Keratinocyte (primary cell): ENCODE data around the gene ANO3. TPM values are rescaled to one million over a fixed set of nuclear protein-coding genes. Genes with fewer than 3 reads are reported as not detected.

Experiments used
- DNase-seq: peaks from one replicate; pipeline ENCODE4 v3.0.0-alpha.2; 2011; ENCODE audit warnings: low read depth, missing footprints, low spot score
- FAIRE-seq: peaks from 2 replicates; lab custom pipeline; 2011; peaks lifted over from hg19 to GRCh38; lab: Jason Lieb, UNC
- H2AFZ ChIP-seq: 2 replicates; pipeline ENCODE4 v1.6.0; 2012; ENCODE audit warnings: low read length, control low read depth, inconsistent platforms; ENCODE audit not compliant: control insufficient read depth
- H3K27ac ChIP-seq: 2 replicates; pipeline ENCODE4 v1.5.1; 2011; ENCODE audit warnings: low read length; ENCODE audit not compliant: control insufficient read depth, insufficient read depth
- H3K27me3 ChIP-seq: 3 replicates; pipeline ENCODE4 v1.6.0; 2011; ENCODE audit warnings: low read length; ENCODE audit not compliant: control insufficient read depth, insufficient read depth; ENCODE audit errors: extremely low read depth
- H3K36me3 ChIP-seq, 2 experiments: 2 replicates in 1 of 2; 3 replicates in 1 of 2; pipeline ENCODE4 v1.5.1; 2011; ENCODE audit warnings: low read length in 2 of 2, mild to moderate bottlenecking in 1 of 2; ENCODE audit not compliant: control insufficient read depth in 2 of 2, insufficient read depth in 2 of 2; ENCODE audit errors: extremely low read depth in 1 of 2
- H3K4me1 ChIP-seq: 3 replicates; pipeline ENCODE4 v1.5.1; 2011; ENCODE audit warnings: low read length; ENCODE audit not compliant: control insufficient read depth, insufficient read depth; ENCODE audit errors: extremely low read depth
- H3K4me2 ChIP-seq: 3 replicates; pipeline ENCODE4 v1.6.0; 2011; ENCODE audit warnings: low read depth, low read length; ENCODE audit not compliant: control insufficient read depth, insufficient read depth; ENCODE audit errors: extremely low read depth
- H3K4me3 ChIP-seq, 3 experiments: fragments of 200-600 bp in 1 of 3; sonication (generic) in 1 of 3; 2 replicates in 2 of 3; 3 replicates in 1 of 3; pipeline ENCODE4 v1.5.1; 2011 to 2016; ENCODE audit warnings: low read length in 3 of 3, mild to moderate bottlenecking in 3 of 3, control low read depth in 2 of 3, inconsistent platforms in 1 of 3, low read depth in 1 of 3, mixed read lengths in 1 of 3, mixed run types in 1 of 3, moderate library complexity in 1 of 3; ENCODE audit not compliant: control insufficient read depth in 2 of 3, insufficient read depth in 2 of 3; ENCODE audit errors: extremely low read depth in 1 of 3
- H3K79me2 ChIP-seq: 2 replicates; pipeline ENCODE4 v1.6.0; 2012; ENCODE audit warnings: low read length; ENCODE audit not compliant: control insufficient read depth, insufficient read depth
- H3K9ac ChIP-seq: 3 replicates; pipeline ENCODE4 v1.6.0; 2011; ENCODE audit warnings: low read length; ENCODE audit not compliant: control insufficient read depth, insufficient read depth; ENCODE audit errors: extremely low read depth
- H3K9me1 ChIP-seq: 3 replicates; pipeline ENCODE4 v1.6.0; 2011; ENCODE audit warnings: low read length; ENCODE audit not compliant: control insufficient read depth, insufficient read depth; ENCODE audit errors: extremely low read depth
- H3K9me3 ChIP-seq: 2 replicates; pipeline ENCODE4 v1.5.1; 2012; ENCODE audit warnings: low read depth, low read length; ENCODE audit not compliant: control insufficient read depth
- H4K20me1 ChIP-seq: 3 replicates; pipeline ENCODE4 v1.6.0; 2011; ENCODE audit warnings: low read length; ENCODE audit not compliant: control insufficient read depth, insufficient read depth; ENCODE audit errors: extremely low read depth
- EZH2 ChIP-seq: IDR thresholded peaks from one replicate; pipeline ENCODE4 v1.6.1; 2012; ENCODE audit warnings: inconsistent platforms, mild to moderate bottlenecking, low read length, moderate library complexity
- dilution Hi-C: fragments of 300-500 bp; cut with MboI; formaldehyde crosslinking; loops from one replicate; pipeline ENCODE4 v1.7.0; 2020; ENCODE audit warnings: low sequenced_read_pairs; ENCODE audit not compliant: extremely low pct_ligation_motif_present
- polyA plus RNA-seq, 5 experiments: library from polyadenylated mRNA; depleted of rRNA in 3 of 5; stranded (reverse) in 3 of 5; stranded (forward) in 1 of 5; unstranded in 1 of 5; fragments of >200 nt; gene quantifications; 1 replicate in 1 of 5; 2 replicates in 3 of 5; 3 replicates in 1 of 5; pipeline versions ENCODE4 v1.2.1 to v1.2.3, GENCODE V29; 2011 to 2012; ENCODE audit warnings: missing spikeins in 2 of 5, low read depth in 1 of 5, low replicate concordance in 1 of 5
- TF ChIP-seq, protein P1 (sequence below), 3 experiments: IDR thresholded peaks in 1 of 3; conservative IDR thresholded peaks in 1 of 3; optimal IDR thresholded peaks in 1 of 3; 2 replicates in 2 of 3; 3 replicates in 1 of 3; pipeline versions ENCODE3 to v1.5.1; 2011; ENCODE audit warnings: low read length in 3 of 3, mild to moderate bottlenecking in 3 of 3, moderate library complexity in 2 of 3, control low read depth in 1 of 3, inconsistent platforms in 1 of 3; ENCODE audit not compliant: insufficient read depth in 2 of 3; ENCODE audit errors: extremely low read depth in 1 of 3

ANO3 gene
- polyA plus RNA-seq, 1 donor (not counting 4 experiments of a cell fraction or from before 2014, with no cell fraction given): 0.01 TPM

- no peak overlapping the region for H2AFZ ChIP-seq
- FAIRE-seq: no peak
- no peaks in the 10 kb centered on the region for H3K79me2 ChIP-seq
- H3K9me3 ChIP-seq: no peaks in the 10 kb centered on the region
- no peaks in the 10 kb centered on the region for H3K9me1 ChIP-seq
- no peak overlapping the region for H3K27ac ChIP-seq
- no peak overlapping the region for H3K9ac ChIP-seq
- H3K4me1 ChIP-seq: peaks cover 20% of the 10 kb centered on the region
- dilution Hi-C loops: no loop called here
- H3K4me3 ChIP-seq: no peak overlapping the region
- H3K27me3 ChIP-seq: no peaks in the 10 kb centered on the region
- TF ChIP-seq EZH2: no peak
- TF ChIP-seq, protein P1, sequence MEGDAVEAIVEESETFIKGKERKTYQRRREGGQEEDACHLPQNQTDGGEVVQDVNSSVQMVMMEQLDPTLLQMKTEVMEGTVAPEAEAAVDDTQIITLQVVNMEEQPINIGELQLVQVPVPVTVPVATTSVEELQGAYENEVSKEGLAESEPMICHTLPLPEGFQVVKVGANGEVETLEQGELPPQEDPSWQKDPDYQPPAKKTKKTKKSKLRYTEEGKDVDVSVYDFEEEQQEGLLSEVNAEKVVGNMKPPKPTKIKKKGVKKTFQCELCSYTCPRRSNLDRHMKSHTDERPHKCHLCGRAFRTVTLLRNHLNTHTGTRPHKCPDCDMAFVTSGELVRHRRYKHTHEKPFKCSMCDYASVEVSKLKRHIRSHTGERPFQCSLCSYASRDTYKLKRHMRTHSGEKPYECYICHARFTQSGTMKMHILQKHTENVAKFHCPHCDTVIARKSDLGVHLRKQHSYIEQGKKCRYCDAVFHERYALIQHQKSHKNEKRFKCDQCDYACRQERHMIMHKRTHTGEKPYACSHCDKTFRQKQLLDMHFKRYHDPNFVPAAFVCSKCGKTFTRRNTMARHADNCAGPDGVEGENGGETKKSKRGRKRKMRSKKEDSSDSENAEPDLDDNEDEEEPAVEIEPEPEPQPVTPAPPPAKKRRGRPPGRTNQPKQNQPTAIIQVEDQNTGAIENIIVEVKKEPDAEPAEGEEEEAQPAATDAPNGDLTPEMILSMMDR (optimal IDR thresholded peaks at IDR 0.05 in 1 of 3, IDR thresholded peaks at IDR 0.05 in 1 of 3, conservative IDR thresholded peaks at IDR 0.05 in 1 of 3; ENCODE audit: extremely low read depth in 1 of 3, insufficient read depth in 2 of 3, low read length in 3 of 3): no peak
- DNase-seq: no peak
- no peaks in the 10 kb centered on the region for H4K20me1 ChIP-seq
- H3K36me3 ChIP-seq: no peaks in the 10 kb centered on the region
- peak overlapping the region; percentile 17 for H3K4me2 ChIP-seq
Measured at GRCh38 chr11:26569646-26570045, 237.7 kb downstream of the ANO3 start.

DNA sequence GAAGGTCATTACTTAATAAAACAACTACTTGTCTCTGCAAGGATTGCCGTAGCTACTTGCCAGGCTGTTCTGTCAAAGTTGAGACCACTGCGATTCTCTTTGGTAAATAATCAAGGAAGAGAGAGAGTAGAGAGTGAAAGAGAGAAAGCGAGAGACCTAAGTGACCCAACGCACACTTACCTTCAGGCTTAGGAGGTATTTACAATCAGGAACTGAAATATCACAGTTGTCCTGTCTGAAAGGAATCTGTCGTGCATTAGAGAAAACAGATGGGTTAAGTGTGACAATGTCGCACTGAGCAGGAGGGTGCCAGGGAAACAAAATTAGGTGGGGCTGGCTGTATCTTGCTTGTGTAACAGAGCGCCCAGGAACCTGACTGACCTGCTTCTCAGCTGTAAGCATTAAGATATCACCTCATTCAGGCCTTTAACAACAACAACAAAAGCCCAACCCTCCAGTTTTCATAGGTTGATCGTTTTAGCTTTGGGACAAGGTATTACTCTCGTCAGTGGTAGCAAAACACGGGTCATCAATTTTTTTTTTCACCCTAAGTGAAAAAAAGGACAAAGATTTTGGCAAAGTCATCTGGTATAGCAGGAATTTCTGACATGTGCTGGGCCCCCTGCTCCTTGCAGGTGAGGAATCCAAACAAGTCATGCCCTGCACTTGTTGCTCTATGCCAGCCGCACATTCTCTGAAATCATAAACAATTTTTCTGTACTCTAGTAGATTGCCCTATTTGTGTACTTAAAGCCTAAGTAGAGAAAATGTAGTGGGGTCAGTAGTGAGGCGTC is 240.1 kb downstream of the ANO3 start, which contains the start of gene MUC15:
Gene MUC15 (minus strand): TSS at position 403 of the 794 bp plus-strand sequence. CDS start 5,169 bp downstream, outside the sequence.
- DNase-seq (no peak), FAIRE-seq (peak; percentile 20)
- dilution Hi-C loops: no loop called here
- H3K9me3 ChIP-seq: no peaks in the 10 kb centered on the region
- TF ChIP-seq EZH2: no peak
- TF ChIP-seq, protein P1 (optimal IDR thresholded peaks at IDR 0.05 in 1 of 3, IDR thresholded peaks at IDR 0.05 in 1 of 3, conservative IDR thresholded peaks at IDR 0.05 in 1 of 3; ENCODE audit: extremely low read depth in 1 of 3, insufficient read depth in 2 of 3, low read length in 3 of 3): no peak
- peak within 1 kb of the TSS in 2 of 3 experiments; percentile 50 to 59 for H3K4me3 ChIP-seq
- H3K9me1 ChIP-seq: no peaks in the 10 kb centered on the region
- no peaks in the 10 kb centered on the region for H3K36me3 ChIP-seq
- H3K4me1 ChIP-seq: peaks cover 20% of the 10 kb centered on the region
- H3K27ac ChIP-seq: peak within 1 kb of the TSS; percentile 62
- H3K79me2 ChIP-seq: no peaks in the 10 kb centered on the region
- H4K20me1 ChIP-seq: no peaks in the 10 kb centered on the region
- H3K9ac ChIP-seq: peak within 1 kb of the TSS; percentile 36
- peak within 1 kb of the TSS; percentile 93 for H3K4me2 ChIP-seq
- H2AFZ ChIP-seq: peak within 1 kb of the TSS; percentile 95
- H3K27me3 ChIP-seq: no peaks in the 10 kb centered on the region
